Stimulated activated CD4-positive, alpha-beta T cell treated with anti-CD3 and anti-CD28 coated beads, Interleukin-4, amount 100 ng/mL, for 4 hours (primary cell): ENCODE data around the gene LPCAT4.

Experiments
- DNase-seq, 2 experiments: peaks; one replicate each; pipeline ENCODE4 v3.0.0-alpha.2; 2020

Gene LPCAT4

DNA sequence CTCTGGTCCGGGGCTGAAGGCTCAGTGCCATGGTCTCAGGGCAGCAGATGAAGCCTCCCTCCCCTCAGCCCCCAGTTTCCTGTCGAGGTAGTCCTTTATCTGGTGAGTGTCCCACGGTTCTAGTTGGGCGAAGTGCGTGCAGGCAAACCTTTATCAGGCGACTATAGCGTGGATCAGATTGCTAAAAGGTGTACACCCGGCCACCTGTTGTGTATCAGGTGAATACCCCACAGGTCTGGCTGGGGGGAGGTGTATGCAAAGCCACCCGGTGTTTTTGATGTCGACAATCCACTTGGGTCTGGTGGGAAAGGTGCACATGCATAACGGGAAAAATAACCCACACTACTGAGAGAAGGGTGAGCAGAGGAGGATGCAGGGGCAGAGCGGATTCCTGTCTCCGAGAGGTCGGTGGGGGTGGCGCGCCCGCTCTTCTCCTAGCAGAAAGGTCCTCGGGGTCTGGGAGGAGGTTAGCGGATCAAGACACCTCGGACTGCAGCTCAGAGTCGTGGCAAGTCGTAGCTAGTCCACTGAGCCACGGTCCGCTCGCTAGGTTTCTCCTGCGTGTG, 29.9 kb downstream of the LPCAT4 start:
- peak; percentile 14 to 16 for DNase-seq

DNA sequence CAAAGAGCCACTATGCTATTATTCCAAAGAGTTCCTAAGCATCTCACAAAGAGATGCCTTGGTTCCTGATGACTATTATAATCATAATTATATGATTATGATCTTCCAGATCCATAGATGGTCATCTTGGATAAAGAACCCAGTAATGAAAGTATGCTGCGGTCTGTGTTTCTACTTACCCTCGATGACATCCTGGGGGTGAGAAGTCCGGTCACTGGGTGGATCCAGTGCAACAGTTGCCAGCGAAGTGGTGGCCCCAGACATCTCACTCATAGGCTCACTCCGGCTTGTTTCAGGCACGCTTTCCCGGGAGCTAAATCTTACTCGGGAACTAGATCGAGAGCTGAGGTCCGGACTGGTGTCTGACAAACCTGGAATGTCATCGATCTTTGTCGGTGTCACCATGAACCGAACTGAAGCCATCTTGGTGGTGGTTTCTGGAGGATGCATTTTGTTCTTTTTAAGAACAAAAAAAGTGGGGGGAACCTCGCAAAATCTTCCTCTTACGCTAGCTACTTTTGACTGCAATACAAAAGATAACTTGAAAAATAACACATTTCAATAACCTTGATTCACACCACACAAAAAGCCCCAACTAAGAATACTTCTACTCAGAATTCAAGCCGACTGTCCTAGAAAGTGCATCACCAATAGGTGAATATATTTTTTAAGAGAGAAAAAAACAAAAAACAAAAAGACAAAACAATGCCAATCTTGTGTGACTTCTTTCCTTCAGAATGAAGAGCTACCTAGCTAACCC, 30.6 kb downstream of the LPCAT4 start:
- DNase-seq = no peak

DNA sequence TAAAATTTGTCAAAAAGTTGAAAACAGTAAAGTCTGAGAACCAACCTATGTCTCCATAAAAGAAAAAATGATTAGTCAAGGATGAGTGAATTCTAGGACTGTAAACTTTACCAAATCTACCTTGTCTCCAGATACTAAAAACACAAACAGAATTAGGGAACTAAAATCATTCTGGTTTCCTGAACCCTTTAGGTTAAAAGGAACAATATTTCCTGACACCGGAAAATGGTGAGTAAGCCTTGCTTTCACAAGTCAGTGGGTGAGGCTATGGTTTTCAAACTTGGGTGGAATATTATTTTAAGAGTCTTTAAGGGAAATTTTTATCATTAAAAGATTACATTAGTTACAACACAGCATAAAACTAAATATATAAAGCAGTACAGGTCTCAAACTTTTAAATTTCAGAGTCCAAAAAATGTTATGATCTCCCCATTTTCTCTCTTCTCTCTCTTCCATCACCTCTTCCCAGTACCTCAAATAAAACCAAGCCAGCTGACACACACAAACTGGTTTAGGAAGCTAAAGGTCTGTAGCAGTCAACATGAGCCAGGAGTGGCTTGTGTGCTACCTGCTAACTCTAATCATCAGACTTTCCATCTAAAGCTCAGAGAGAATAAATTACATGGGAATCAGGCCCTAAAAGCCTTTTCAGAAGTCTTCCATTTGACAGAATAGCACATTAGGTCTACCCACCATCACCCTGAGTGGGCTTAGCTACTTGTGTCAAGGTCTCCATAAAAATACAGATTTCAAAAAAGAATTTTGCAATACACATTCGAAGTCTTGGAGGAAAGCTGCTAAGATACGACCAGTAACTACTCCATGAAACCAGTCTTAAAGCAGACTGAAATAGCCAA, 31.6 kb downstream of the LPCAT4 start:
- DNase-seq = no peak

DNA sequence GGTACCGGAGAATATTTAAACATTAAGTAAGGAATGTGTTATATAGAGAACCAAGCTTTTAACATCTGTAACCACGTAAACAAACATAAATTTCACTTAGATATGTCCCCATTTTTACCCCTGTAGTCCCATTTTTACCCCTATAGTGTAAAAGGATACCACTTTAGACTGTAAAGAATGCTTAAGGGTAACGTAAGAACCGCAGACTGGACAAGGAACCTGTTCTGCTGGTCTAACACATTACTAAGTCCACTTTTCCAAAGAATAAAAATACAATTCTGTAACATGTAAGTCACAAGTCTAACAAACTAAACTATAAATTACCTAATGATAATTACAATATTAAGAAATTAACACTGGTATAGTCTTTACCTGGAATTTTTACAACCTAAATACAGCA, 32.3 kb downstream of the LPCAT4 start:
- DNase-seq = no peak

DNA sequence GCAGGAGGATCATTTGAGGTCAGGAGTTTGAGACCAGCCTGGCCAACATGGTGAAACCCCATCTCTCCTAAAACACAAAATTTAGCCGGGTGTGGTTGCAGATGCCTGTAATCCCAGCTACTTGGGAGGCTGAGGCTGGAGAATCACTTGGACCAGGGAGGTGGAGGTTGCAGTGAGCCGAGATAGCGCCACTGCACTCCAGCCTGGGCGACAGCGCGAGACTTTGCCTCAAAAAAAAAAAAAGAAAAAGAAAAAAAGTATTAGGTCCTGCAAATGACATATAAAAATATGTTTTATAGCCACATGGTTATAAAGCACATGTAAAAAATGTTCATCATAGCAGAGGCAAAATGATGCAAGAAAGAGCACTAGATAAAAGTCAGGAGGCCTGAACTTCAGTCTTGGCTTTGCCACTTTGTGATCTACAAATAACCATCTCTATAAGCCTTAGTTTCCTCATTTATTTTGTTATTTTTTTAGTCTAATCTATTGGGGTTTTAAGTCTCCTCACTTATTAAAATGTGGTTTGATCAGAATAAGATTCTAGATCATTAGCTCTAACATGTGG, 34.4 kb downstream of the LPCAT4 start:
- no peak for DNase-seq

DNA sequence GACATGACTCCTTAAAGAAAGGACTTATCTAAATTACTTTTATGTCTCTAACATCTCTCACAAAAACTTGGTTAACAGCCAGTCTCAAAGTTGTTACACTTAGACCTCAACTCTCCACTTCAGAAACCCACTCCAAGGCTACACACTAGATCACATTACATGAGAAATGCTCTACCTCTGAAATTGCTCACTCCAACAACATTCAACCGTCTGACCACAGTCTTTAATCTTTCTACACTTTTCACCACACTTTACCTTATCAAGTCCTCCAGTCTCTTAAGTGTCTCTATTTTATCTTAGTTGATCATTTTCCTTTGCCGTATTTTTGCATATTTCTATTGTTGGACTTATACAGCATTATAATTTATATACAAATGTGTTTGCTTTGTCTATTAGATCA, 35.2 kb downstream of the LPCAT4 start:
- no peak for DNase-seq

DNA sequence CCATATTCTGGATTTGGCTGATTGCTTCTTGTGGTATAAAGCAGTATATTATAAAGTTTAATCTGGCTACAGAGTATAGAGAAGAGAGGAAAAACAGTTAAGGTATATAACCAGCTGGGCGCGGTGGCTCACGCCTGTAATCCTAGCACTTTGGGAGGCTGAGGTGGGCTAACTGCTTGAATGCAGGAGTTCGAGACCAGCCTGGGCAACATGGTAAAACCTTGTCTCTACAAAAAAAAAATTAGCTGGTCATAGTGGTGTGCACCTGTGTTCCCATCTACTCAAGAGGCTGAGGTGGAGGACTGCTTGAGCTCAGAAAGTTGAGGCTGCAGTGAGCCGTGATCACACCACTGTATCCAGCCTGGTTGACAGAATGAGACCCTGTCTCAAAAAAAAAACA, 36.7 kb downstream of the LPCAT4 start:
- DNase-seq = no peak

DNA sequence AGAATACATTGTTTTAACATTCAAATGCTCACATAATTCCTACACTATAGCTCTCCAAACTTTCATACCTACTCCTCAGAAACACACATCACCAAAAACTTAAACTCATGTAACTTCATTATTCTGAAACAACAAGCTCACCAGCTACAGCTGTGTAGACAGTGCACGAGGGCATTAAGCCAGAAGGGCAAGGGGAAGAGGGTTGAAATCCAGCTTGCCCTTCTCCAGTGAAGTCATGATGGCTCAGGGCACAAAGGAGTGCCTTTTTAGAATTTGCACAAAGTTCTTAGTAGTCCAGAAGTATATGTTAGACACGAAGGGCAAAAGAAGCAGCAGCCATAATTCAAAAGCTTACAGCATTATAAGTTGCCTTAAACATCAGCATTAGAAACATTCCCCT, 38.0 kb downstream of the LPCAT4 start:
- DNase-seq = no peak

DNA sequence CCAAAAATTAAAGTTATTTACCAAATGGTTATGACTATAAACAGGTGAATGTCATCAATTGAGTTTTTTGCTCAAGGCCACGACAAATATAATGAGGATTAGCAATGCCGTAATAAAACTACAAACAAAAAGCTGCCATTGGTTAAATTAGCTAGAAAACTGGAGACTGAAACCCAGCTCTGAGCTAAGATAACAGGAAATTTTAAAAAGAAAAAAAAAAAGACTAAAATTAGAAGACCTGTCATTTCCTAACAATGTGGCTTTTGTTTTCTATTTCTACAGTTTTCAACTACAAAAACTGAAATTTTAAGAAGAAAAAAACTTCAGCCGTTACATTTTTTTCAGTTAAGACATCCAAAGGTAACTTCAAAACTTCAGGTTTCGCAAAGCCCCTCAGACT, 39.1 kb downstream of the LPCAT4 start:
- no peak for DNase-seq

DNA sequence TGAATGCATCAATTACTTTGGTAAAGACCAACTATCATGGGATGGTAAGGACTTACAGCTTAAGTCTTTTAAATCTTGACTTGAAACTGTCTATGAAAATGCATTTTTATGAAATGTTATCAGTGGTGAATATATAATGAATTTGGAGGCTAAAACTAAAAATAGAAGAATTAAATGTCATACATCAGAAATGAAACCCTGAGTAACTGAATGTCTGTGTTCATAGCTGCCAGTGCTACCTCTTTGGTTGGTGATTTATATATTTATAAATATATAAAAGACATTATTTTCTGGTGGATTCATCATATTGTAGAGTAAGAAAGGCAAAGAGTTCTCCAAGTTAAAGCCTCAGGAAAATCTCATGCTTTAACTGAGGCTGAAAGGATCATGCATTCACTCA, 41.6 kb downstream of the LPCAT4 start:
- no peak for DNase-seq

DNA sequence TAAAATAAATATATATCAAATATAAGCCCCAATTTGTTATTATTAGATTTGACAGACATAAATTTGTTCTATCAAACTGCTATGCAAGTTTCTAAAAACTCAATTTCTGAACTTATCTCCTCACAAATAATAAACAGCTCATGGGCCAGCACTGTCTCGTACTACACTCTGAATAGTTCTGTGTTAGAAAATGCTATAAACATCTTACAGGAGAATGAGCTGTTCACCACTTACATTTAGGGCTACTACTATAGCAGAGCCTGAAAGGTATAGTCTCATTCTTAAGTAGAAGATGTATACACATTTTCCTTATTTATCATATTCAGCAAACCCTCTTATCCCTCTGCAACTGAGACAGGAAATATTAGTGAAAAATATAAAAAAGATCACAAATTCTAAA, 42.1 kb downstream of the LPCAT4 start:
- DNase-seq = no peak

DNA sequence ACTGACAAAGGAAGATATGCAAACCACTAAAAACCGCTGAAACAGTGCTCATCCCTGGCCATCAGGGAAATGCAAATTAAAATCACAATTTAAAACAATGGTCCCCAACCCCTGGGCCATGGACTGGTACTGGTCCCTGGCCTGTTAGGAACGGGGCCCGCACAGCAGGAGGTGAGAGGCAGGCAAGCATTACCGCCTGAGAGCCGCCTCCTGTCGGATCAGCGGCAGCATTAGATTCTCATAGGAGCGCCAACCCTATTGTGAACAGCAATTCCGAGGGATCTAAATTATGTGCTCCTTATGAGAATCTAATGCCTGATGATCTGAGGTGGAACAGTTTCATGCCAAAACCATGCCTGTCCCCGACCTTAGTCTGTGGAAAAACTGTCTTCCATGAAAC, 43.8 kb downstream of the LPCAT4 start:
- no peak for DNase-seq

DNA sequence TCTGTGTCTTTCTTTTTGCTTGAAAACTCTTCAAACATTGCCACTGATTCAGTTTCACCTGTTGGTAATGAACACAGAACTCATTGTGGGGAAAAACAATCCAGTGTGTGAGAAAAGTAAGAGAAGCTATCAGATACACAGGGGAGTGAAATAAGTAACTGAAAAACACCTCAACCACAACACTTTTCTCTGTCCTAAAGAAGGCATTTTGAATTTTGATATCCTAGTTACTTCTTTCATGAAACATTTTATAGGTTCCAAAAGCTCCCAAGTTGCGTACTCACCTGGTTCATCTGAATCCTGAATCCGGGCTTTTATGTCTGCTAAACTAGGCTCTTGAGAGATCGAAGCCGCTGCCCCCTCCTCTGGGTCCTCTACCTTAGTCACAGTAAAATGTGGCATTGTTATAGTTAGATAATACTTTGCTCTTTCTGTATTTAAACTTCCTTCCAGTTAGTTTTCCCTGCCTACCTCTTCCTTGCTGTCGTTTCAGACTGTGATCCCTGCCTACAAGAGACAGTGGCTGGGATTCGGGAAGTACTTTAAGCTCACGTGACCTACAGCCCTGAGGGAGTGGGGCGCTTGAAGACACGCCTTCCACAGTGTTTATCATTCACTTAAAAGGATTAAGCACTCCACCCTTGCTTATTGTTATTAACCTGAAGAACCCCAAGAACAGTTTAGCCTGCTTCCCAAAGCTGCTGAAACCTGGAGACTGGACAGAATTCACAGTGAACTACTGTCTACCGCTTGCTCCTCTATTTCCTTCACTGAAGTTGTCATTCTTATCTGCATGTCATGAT, 48.5 kb downstream of the LPCAT4 start:
- DNase-seq = no peak

DNA sequence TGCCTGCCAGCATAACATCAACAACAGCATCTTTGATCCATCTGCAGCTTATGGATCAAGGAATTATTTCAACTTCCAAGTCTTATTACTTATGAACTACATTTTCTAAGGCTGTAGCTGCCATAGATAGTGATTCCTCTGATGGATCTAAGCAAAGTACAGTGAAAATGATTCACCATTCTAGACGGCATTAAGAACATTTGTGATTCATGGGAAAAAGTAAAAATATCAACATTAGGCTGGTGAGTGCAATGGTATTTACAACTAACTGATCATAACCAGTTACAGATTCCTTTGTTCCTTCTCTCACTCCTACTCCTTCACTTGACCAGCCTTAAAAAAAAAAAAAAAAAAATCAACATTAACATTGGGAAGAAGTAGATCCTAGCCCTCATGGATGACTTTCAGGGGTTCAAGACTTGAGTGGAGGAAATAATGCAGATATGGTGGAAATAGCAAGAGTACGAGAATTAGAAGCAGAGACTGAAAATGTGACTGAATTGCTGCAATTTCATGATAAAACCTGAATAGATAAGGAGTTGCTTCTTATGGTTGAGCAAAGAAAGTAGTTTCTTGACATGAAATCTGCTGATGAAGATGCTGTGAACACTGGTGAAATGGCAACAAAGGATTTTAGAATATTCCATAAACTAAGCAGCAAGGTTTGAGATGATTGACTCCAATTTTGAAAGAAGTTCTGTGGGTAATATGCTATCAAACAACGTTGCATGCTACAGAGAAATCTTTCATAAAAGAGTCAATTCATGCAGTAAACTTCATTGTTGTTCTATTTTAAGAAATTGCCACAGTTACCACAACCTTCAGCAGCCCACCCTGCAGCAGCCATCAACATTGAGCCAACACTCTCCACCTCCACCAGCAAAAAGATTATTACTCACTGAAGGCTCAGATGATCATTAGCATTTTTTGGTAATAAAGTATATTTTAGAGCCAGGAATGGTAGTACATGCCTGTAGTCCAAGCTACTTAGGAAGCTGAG, 52.2 kb downstream of the LPCAT4 start:
- DNase-seq = no peak

DNA sequence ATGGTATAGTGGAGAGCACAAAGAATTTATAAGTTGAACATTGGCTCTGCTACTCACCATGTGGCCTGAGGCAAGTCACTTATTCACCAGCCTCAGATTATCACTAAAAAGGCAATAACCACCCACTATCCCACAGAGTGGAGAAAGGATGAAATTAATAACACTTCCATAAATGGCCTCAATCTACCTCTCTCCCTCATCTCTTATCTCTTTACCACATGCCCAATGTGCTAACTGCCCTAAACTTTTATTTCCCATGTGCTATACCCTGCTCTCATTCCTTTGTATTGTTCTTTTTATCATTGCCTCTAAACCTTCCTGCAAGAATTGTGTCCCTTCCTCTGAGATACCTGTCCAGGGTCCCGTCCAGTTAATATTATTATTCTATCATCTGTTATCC, 55.4 kb downstream of the LPCAT4 start:
- no peak for DNase-seq
